DMS153 treated with DMSO at 0.1 percent for 48 hours (cell line): ENCODE measurements around the gene PRAF2.

Experiments used
- DNase-seq: peaks from one replicate; lab custom pipeline; 2025; ENCODE audit not compliant: unreplicated experiment; lab: John Stamatoyannopoulos, UW

The PRAF2 gene

GRCh38 chrX:49075347-49075746 is 1.5 kb upstream of the PRAF2 start:
- DNase-seq = no peak

- no peak for DNase-seq
Measured at GRCh38 chrX:49072712-49073095, 1.1 kb downstream of the PRAF2 start.

- DNase-seq = no peak
Measured at GRCh38 chrX:49071877-49072711, 1.7 kb downstream of the PRAF2 start.

GRCh38 chrX:49070988-49071387 is 2.8 kb downstream of the PRAF2 start:
- no peak for DNase-seq

GRCh38 chrX:49069038-49069437 is 4.8 kb downstream of the PRAF2 start:
- no peak for DNase-seq

GRCh38 chrX:49067285-49068120 is 6.3 kb downstream of the PRAF2 start:
- DNase-seq = no peak

- no peak for DNase-seq
Measured at GRCh38 chrX:49066690-49067089, 7.1 kb downstream of the PRAF2 start.

GRCh38 chrX:49066278-49066677 is 7.5 kb downstream of the PRAF2 start:
- no peak for DNase-seq

- no peak for DNase-seq
Measured at GRCh38 chrX:49064735-49065134, 9.1 kb downstream of the PRAF2 start.

- no peak for DNase-seq
Measured at GRCh38 chrX:49064303-49064702, 9.5 kb downstream of the PRAF2 start.

- DNase-seq = no peak
Measured at GRCh38 chrX:49063715-49064114, 10.1 kb downstream of the PRAF2 start.

GRCh38 chrX:49061916-49062315 is 11.9 kb downstream of the PRAF2 start:
- DNase-seq = no peak

- no peak for DNase-seq
Measured at GRCh38 chrX:49061490-49061889, 12.3 kb downstream of the PRAF2 start.

- DNase-seq = no peak
Measured at GRCh38 chrX:49060914-49061313, 12.9 kb downstream of the PRAF2 start.

- no peak for DNase-seq
Measured at GRCh38 chrX:49059681-49060085, 14.1 kb downstream of the PRAF2 start.

GRCh38 chrX:49059201-49059600 is 14.6 kb downstream of the PRAF2 start:
- no peak for DNase-seq

- DNase-seq = no peak
Measured at GRCh38 chrX:49058794-49059193, 15.0 kb downstream of the PRAF2 start, which contains the start of gene CCDC120. Gene CCDC120 (plus strand): TSS chrX:49058999. CDS start chrX:49062042, 3,043 bp downstream.

GRCh38 chrX:49054073-49054762 is 19.6 kb downstream of the PRAF2 start:
- no peak for DNase-seq

GRCh38 chrX:49053223-49054072 is 20.4 kb downstream of the PRAF2 start:
- DNase-seq = peak; percentile 13

GRCh38 chrX:49043987-49044281 is 29.9 kb downstream of the PRAF2 start:
- DNase-seq = no peak
